Activated CD4-positive, alpha-beta T cell treated with anti-CD3 and anti-CD28 coated beads, Interleukin-2, Interleukin-6, amounts not matched to agents 100 ng/mL and 50 ng/mL, durations not matched to agents 16 hours and 8 hours (primary cell): ENCODE data around the gene MLYCD.
A peak's percentile ranks its signal among the peaks of the same experiment; 100 is the strongest.

ENCODE experiments used
- DNase-seq: peaks from one replicate; pipeline ENCODE4 v3.0.0-alpha.2; 2020

The MLYCD gene

DNA sequence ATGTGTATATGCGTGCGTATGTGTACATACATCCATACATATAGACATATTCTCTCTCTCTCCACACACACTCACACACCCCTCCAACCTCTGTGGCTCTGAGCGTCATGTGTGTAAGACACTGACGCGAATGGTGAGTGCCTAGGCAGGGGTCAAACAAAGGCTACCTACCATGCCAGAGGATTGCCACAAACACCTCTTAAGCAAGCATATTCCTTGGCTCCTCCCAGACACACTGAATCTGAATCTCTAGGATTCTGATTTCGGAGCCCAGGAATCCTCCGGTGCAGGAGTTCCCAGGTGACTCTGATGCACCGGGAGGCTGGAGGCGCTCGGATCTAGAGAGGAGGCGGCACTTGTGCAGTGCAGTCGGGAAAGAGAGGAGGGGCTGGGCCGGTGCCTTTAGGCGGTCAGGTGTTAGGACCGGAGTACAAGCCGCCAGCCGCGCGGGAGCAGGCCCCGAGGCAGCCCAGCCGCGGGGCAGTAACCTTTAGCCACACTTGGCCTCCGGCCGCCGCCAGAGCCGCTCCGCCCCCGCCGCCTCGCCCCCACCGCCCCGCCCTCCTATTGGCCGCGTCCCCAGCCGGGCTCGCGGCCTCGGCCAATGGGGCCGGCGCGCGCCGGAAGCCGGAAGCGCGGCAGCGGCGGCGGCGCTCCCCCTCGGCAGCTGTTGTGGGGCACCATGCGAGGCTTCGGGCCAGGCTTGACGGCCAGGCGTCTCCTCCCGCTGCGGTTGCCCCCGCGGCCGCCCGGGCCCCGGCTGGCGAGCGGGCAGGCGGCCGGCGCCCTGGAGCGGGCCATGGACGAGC, at the start of gene MLYCD:
MLYCD (plus strand) TSS at position 653 of the 809 bp plus-strand sequence; CDS start at position 683, 30 bp downstream.
- DNase-seq = peak; percentile 81

DNA sequence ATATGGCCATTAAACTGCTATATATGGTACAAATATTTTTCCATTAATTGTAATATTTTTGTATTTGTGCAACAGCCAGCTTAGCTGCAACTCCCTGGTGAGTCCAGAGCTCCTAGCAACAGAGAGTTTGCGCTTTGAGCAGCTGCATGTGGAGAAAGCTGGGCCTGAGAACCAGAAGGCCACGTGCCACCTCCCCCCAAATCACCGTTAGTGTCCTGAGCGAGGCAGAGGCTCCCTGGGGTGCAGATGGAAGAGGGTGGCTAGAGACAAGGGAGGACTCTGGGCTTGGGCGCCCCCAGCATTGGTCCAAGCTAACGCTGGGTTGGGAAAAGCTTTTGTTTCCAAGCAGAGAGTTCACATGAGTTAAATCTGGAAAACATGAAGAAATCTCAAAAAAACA, 49.5 kb upstream of the MLYCD start:
- DNase-seq = no peak

GRCh38 chr16:83850947-83851346, 48.0 kb upstream of the MLYCD start:
- DNase-seq = no peak

DNA sequence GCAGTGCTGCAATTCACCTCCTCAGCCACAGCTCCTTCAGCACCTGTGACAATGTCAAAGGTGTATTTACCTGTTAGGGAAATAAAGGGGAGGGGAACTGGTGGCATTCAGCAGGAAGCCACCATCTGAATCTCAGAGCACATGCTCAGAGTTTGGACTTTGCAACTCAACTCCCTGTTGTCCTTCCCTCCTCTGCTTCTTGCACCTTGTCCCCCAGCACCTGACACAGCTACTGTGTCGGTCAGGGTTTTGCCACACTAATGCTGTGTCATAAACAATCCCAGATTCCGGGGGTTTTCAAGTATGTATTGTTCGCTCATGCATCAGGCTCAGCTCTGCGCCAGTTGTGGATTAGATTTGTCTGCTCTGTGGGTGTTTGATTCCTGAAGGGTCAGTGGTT, 47.4 kb upstream of the MLYCD start:
- no peak for DNase-seq

- DNase-seq = no peak
These were observed 46.1 kb upstream of the MLYCD start for GRCh38 chr16:83852774-83853173.

DNA sequence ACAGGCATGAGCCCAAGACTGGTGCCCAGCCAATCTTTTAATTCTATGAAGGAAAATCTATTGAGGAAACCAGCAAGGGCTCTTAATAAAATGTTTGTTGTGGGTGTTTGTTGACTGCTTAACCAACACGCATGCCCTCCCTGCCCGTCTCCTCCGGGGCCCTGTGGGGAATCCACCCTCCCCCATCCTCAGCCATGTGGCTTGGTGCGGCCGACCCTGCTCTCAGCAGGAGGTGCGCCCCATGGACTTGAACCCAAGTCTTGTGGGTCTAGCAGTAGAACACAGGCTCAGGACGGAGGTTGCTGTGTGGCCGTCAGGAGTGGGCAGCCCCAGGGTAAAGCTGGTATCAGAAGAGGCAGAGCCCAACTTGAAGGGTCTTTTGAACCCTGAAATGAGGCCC, 45.1 kb upstream of the MLYCD start:
- DNase-seq = no peak

DNA sequence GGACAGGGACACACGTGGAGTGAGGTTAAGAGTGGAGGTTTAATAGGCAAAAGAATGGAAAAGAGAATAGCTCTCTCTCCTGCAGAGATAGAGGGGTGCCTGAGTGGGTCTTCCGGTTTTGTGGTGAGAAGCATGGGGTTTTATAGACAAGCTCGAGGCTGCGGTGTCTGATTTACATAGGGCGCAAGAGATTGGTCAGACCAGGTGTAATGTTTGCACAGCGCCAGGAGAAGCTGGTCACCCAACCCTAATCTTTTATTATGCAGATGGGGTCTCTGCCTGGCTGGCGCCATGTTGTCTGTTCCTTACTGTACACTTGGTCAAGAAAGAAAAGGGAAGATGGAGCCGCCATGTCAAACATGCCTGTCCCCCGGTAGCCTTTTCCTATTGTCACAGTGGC, 44.5 kb upstream of the MLYCD start:
- DNase-seq = no peak

DNA sequence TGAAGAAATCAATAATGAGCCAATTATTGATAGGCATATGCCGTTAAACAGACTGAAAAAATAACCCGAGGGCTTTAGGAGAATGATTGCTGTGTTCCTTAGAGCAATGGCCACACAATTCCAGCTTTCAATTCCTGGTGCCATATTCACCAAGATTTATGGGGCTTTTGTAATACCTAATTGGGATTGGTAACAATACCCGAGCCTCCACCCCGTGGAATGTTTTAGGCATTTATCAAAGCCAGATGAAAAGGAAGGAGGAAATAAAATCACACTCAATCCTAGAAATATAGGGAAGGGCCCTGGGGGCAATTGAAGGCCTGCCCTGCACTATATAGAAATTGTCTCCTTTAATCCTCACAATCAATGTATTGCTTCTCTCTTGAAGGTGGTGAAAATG, 42.1 kb upstream of the MLYCD start:
- DNase-seq = no peak

DNA sequence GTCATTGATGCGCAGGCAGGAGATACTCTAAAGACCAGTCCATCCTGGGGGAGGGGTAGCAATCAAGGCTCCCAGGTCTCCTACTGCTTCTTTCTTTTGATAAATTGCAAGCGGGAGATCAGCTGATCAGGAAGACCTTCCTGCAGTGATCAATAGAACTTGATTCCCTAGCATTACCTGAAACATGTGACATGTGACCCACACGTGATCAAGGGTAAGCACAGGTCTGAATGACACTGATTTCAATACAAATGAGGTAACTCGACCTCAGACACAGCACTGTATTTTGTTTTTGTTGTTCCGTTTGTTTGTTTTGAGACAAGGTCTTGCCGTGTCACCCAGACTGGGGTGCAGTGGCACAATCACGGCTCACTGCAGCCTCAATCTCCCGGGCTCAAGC, 39.6 kb upstream of the MLYCD start:
- DNase-seq = no peak

- no peak for DNase-seq
These were observed 36.3 kb upstream of the MLYCD start for GRCh38 chr16:83862661-83863060.

DNA sequence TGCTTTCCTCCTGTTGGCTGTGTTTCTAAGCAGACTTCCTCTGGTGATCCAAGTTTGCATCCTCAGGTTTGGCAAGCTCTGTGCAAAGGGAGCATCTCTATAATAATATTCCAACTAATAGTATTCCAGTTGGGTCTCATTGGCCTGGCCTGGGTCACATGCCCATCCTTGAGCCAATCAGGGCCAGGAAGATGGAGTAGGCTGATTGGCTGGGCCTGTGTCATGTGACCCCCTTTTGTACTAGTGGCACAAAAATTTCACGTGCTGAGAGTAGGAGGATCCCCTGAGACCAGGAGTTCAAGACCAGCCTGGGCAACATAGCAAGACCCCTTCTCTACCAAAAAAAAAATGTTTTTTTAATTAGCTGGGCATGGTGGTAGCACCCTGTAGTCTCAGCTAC, 35.2 kb upstream of the MLYCD start:
- no peak for DNase-seq

- DNase-seq = no peak
These were observed 28.1 kb upstream of the MLYCD start for GRCh38 chr16:83870830-83871229.

GRCh38 chr16:83878838-83879237, 20.1 kb upstream of the MLYCD start:
- no peak for DNase-seq

GRCh38 chr16:83882163-83882885, 16.6 kb upstream of the MLYCD start:
- DNase-seq = no peak

GRCh38 chr16:83886199-83886971, 12.5 kb upstream of the MLYCD start:
- no peak for DNase-seq

GRCh38 chr16:83887080-83887479, 11.8 kb upstream of the MLYCD start:
- no peak for DNase-seq

DNA sequence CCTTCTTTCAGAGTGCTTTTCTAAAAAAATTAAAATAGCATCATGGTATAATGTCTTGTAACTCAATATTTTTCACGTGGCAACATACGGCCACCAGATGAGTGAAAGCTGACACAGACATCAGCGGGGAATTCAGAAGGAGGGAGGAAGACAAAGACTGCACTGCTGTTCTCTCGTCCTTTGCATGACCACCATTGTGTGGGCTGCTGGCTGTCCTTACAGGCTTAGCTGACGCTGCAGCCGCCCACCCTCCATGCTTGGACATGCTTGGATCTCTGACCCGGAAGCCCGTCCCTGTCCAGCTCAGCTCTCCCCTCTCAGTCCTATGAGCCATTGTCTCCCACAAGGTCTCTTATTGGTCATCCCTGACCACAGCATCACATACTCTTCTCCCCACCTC, 11.4 kb upstream of the MLYCD start:
- no peak for DNase-seq

GRCh38 chr16:83888672-83889044, 10.3 kb upstream of the MLYCD start:
- no peak for DNase-seq

- DNase-seq = no peak
These were observed 8.6 kb upstream of the MLYCD start for GRCh38 chr16:83890359-83890758.

GRCh38 chr16:83891742-83892141, 7.2 kb upstream of the MLYCD start:
- no peak for DNase-seq

GRCh38 chr16:83895243-83895642, 3.7 kb upstream of the MLYCD start:
- no peak for DNase-seq

- DNase-seq = no peak
These were observed 3.0 kb upstream of the MLYCD start for GRCh38 chr16:83895942-83896341.

DNA sequence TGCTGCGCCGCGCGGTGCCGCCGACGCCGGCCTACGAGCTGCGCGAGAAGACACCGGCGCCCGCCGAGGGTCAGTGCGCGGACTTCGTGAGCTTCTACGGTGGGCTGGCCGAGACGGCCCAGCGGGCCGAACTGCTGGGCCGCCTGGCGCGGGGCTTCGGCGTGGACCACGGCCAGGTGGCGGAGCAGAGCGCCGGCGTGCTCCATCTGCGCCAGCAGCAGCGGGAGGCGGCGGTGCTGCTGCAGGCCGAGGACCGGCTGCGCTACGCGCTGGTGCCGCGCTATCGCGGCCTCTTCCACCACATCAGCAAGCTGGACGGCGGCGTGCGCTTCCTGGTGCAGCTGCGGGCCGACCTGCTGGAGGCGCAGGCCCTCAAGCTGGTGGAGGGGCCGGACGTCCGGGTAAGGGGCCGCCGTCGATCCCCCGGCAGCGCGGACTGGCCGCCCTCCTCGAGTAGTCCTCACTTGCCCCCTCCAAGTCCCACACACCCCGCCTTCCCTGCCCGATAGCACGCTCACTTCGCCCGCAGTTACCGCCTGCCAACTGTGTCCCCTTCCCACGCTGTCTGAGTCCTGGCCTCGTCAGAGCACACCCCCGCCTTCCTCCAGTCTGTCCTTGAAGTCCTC, 470 bp downstream of the MLYCD start:
- peak; percentile 32 for DNase-seq
